ENCODE data around the gene TUBB4A. TPM values are rescaled to one million over a fixed set of nuclear protein-coding genes. Genes with fewer than 3 reads are reported as not detected.

Gene TUBB4A
- total RNA-seq, 3 donors from 2014 or later = 0.26 to 14.6 (median 0.82) TPM

- H3K9me3 ChIP-seq = no peaks in the 10 kb centered on the region
- ATAC-seq (no peak), DNase-seq (no peak)
- intact Hi-C loops (cut with DNase I, micrococcal nuclease) = no loop called here
- no peaks in the 10 kb centered on the region for H3K36me3 ChIP-seq (ENCODE audit: low read depth)
- no peak for TF ChIP-seq CTCF (IDR thresholded peaks at IDR 0.05)
- H3K4me1 ChIP-seq (ENCODE audit: low read depth) = peaks cover 24% of the 10 kb centered on the region
- no peak overlapping the region for H3K4me3 ChIP-seq
Observed at GRCh38 chr19:6466526-6467248, 35.4 kb downstream of the TUBB4A start.

GRCh38 chr19:6465663-6466062, 36.4 kb downstream of the TUBB4A start:
- Histone ChIP-seq H3K4me1 (ENCODE audit: low read depth) (peaks cover 25% of the 10 kb centered on the region), H3K4me3 (no peak overlapping the region), H3K36me3 (ENCODE audit: low read depth) (no peaks in the 10 kb centered on the region), H3K9me3 (no peaks in the 10 kb centered on the region)
- DNase-seq = no peak
- intact Hi-C loops (cut with DNase I, micrococcal nuclease) = no loop called here
- ATAC-seq = no peak
- no peak for TF ChIP-seq CTCF (IDR thresholded peaks at IDR 0.05)

GRCh38 chr19:6465006-6465405, 37.1 kb downstream of the TUBB4A start:
- intact Hi-C loops (cut with DNase I, micrococcal nuclease) = no loop called here
- ATAC-seq (no peak), DNase-seq (no peak)
- H3K4me1 ChIP-seq (ENCODE audit: low read depth) = peaks cover 25% of the 10 kb centered on the region
- H3K9me3 ChIP-seq = no peaks in the 10 kb centered on the region
- no peak for TF ChIP-seq CTCF (IDR thresholded peaks at IDR 0.05)
- H3K36me3 ChIP-seq (ENCODE audit: low read depth) = no peaks in the 10 kb centered on the region
- H3K4me3 ChIP-seq = peak overlapping the region; percentile 63

- intact Hi-C loops (cut with DNase I, micrococcal nuclease) = no loop called here
- peak within 1 kb of the TSS; percentile 63 for H3K4me3 ChIP-seq
- peak; percentile 96 to 99 (median 97) for DNase-seq
- no peaks in the 10 kb centered on the region for H3K36me3 ChIP-seq (ENCODE audit: low read depth)
- no peaks in the 10 kb centered on the region for H3K9me3 ChIP-seq
- H3K4me1 ChIP-seq (ENCODE audit: low read depth) = peaks cover 25% of the 10 kb centered on the region
- TF ChIP-seq CTCF (IDR thresholded peaks at IDR 0.05) = no peak
- peak; percentile 65 for ATAC-seq
Observed at GRCh38 chr19:6464070-6464873, 37.8 kb downstream of the TUBB4A start, which contains the start of gene CRB3. Gene CRB3, plus strand, starts transcription at chr19:6464271. Its CDS starts 431 bp downstream, at chr19:6464702.

GRCh38 chr19:6460099-6460884, 41.8 kb downstream of the TUBB4A start:
- Histone ChIP-seq H3K36me3 (ENCODE audit: low read depth) (no peaks in the 10 kb centered on the region), H3K4me3 (peak overlapping the region; percentile 56), H3K9me3 (no peaks in the 10 kb centered on the region), H3K4me1 (ENCODE audit: low read depth) (peaks cover 31% of the 10 kb centered on the region)
- intact Hi-C loops (cut with DNase I, micrococcal nuclease) = no loop called here
- peak; percentile 76 for ATAC-seq
- peak; percentile 98 to 99 (median 98) for DNase-seq
- TF ChIP-seq CTCF (IDR thresholded peaks at IDR 0.05) = peak; percentile 57

Data from mucosa of descending colon (tissue), 3 donors.